ENCODE data around the gene TST. TPM values are rescaled to one million over a fixed set of nuclear protein-coding genes. Genes with fewer than 3 reads are reported as not detected.

The TST gene
- total RNA-seq, 6 experiments from 2014 or later = 18.6 to 32.8 (median 21.7) TPM

- Mint-ChIP-seq H3K27ac (no peak overlapping the region), H3K27me3 (ENCODE audit: insufficient read depth) (peaks cover 35% of the 10 kb centered on the region), H3K4me1 (ENCODE audit: low read depth) (peaks cover 6% of the 10 kb centered on the region; the same call in 1 of the 2 replicates), H3K4me3 (no peak overlapping the region), H3K9me3 (no peaks in the 10 kb centered on the region), H3K36me3 (ENCODE audit: low read depth) (no peaks in the 10 kb centered on the region)
- DNase-seq = no peak
- TF ChIP-seq, protein P1, sequence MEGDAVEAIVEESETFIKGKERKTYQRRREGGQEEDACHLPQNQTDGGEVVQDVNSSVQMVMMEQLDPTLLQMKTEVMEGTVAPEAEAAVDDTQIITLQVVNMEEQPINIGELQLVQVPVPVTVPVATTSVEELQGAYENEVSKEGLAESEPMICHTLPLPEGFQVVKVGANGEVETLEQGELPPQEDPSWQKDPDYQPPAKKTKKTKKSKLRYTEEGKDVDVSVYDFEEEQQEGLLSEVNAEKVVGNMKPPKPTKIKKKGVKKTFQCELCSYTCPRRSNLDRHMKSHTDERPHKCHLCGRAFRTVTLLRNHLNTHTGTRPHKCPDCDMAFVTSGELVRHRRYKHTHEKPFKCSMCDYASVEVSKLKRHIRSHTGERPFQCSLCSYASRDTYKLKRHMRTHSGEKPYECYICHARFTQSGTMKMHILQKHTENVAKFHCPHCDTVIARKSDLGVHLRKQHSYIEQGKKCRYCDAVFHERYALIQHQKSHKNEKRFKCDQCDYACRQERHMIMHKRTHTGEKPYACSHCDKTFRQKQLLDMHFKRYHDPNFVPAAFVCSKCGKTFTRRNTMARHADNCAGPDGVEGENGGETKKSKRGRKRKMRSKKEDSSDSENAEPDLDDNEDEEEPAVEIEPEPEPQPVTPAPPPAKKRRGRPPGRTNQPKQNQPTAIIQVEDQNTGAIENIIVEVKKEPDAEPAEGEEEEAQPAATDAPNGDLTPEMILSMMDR (IDR thresholded peaks at IDR 0.05) = no peak
Measured at GRCh38 chr22:36971341-36972125, 47.7 kb downstream of the TST start.

GRCh38 chr22:36968249-36968964 is 50.8 kb downstream of the TST start:
- no peak overlapping the region for H3K4me3 Mint-ChIP-seq
- H3K4me1 Mint-ChIP-seq (ENCODE audit: low read depth) = peaks cover 6% of the 10 kb centered on the region; the same call in 1 of the 2 replicates
- no peak overlapping the region for H3K27ac Mint-ChIP-seq
- TF ChIP-seq, protein P1 (IDR thresholded peaks at IDR 0.05) = no peak
- no peak for DNase-seq
- peaks cover 38% of the 10 kb centered on the region for H3K27me3 Mint-ChIP-seq (ENCODE audit: insufficient read depth)
- no peaks in the 10 kb centered on the region for H3K9me3 Mint-ChIP-seq
- no peaks in the 10 kb centered on the region for H3K36me3 Mint-ChIP-seq (ENCODE audit: low read depth)

DNA sequence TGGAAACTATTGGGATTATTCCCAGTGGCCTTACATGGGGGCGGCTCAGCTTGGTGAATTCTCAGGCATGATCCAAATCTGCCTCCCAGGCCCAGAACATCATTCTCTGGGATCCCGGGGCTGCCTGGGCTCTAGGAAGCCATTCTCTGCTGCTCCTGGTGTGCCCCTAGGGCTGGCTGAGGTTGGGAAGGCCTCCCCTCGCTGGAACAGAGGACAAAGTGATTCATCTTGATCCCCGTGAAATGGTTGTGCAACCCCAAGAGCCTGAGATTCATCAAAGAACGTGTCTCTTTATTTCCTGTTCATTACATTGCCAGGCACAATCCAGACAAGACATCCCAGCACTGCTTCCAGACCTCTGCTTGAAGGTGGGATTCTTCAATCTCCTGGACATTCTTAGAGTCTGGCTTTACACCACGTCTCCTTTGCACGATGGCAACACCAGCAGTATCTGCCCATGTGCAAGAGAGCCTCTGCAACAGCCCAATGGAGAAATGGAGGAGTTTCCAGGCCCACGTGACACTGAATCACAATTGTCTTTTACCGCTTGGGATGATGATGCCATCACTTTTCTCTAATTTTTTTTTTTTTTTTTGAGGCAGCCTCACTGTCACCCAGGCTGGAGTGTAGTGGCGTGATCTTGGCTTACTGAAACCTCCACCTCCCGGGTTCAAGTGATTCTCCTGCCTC is 52.3 kb downstream of the TST start:
- H3K4me1 Mint-ChIP-seq (ENCODE audit: low read depth) = peaks cover 6% of the 10 kb centered on the region; the same call in 1 of the 2 replicates
- H3K36me3 Mint-ChIP-seq (ENCODE audit: low read depth) = no peaks in the 10 kb centered on the region
- TF ChIP-seq, protein P1 (IDR thresholded peaks at IDR 0.05) = no peak
- H3K4me3 Mint-ChIP-seq = no peak overlapping the region
- H3K27me3 Mint-ChIP-seq (ENCODE audit: insufficient read depth) = peaks cover 39% of the 10 kb centered on the region
- no peak overlapping the region for H3K27ac Mint-ChIP-seq
- DNase-seq = no peak
- H3K9me3 Mint-ChIP-seq = no peaks in the 10 kb centered on the region

GRCh38 chr22:36965696-36966095 is 53.6 kb downstream of the TST start:
- Mint-ChIP-seq H3K4me3 (no peak overlapping the region), H3K4me1 (ENCODE audit: low read depth) (peaks cover 6% of the 10 kb centered on the region; the same call in 1 of the 2 replicates), H3K9me3 (no peaks in the 10 kb centered on the region), H3K36me3 (ENCODE audit: low read depth) (no peaks in the 10 kb centered on the region), H3K27ac (no peak overlapping the region), H3K27me3 (ENCODE audit: insufficient read depth) (peaks cover 37% of the 10 kb centered on the region)
- TF ChIP-seq, protein P1 (IDR thresholded peaks at IDR 0.05) = no peak
- no peak for DNase-seq

DNA sequence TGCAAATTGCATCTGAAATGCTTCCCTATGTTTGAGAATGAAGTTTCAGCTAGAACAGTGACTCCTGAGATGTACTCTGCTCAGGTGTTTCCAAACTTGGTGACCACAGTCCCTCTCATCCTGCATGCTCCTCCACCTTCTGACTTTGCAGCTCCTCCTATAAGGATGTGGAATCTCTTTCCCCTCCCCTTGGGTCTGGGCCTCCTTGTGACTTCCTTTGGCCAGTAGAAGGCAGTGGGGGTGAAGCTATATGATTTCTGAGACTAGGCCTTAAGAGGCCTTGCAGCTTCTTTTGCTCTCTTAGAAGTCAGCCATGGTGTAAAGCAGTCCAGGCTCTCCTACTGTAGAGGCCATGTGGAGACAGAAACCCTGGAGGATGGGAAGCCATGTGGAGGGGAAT is 55.1 kb downstream of the TST start:
- TF ChIP-seq, protein P1 (IDR thresholded peaks at IDR 0.05) = no peak
- Mint-ChIP-seq H3K36me3 (ENCODE audit: low read depth) (no peaks in the 10 kb centered on the region), H3K27ac (no peak overlapping the region), H3K27me3 (ENCODE audit: insufficient read depth) (peaks cover 36% of the 10 kb centered on the region), H3K4me3 (no peak overlapping the region), H3K9me3 (no peaks in the 10 kb centered on the region), H3K4me1 (ENCODE audit: low read depth) (peaks cover 6% of the 10 kb centered on the region; the same call in 1 of the 2 replicates)
- no peak for DNase-seq
